Left lung (tissue), 10 donors: Measurements from ENCODE around the gene C2orf72. TPM values are rescaled to one million over a fixed set of nuclear protein-coding genes. Genes with fewer than 3 reads are reported as not detected.

Experiments used
- ATAC-seq: fragments of 200-7000 bp; cut with Tn5 transposase; one replicate; pipeline ENCODE4 v1.9.1; 2020; ENCODE audit warnings: moderate library complexity
- DNase-seq, 4 donors: peaks; one replicate each; pipeline ENCODE4 v3.0.0-alpha.2; 2013 to 2020
- H3K27ac ChIP-seq, 2 donors: fragments of 200-600 bp; sonication (generic) in 1 of 2; one replicate each; pipeline versions ENCODE4 v1.5.0 to v1.8.0; 2020 to 2021
- H3K27me3 ChIP-seq, 2 donors: fragments of 200-600 bp; sonication (generic) in 1 of 2; one replicate each; pipeline versions ENCODE4 v1.5.0 to v1.8.0; 2020 to 2021
- H3K36me3 ChIP-seq, 2 donors: fragments of 200-600 bp; sonication (generic) in 1 of 2; one replicate each; pipeline versions ENCODE4 v1.5.0 to v1.8.0; 2020 to 2021
- H3K4me1 ChIP-seq, 2 donors: fragments of 200-600 bp; one replicate each; pipeline ENCODE4 v1.8.0; 2021
- H3K4me3 ChIP-seq, 2 donors: fragments of 200-600 bp; sonication (generic) in 1 of 2; one replicate each; pipeline versions ENCODE4 v1.5.0 to v1.8.0; 2020 to 2021; ENCODE audit warnings: mild to moderate bottlenecking in 1 of 2
- H3K9me3 ChIP-seq, 2 donors: fragments of 200-600 bp; sonication (generic) in 1 of 2; one replicate each; pipeline versions ENCODE4 v1.5.0 to v1.8.0; 2020 to 2021
- intact Hi-C, 2 donors: fragments of 100-400 bp; cut with DNase I; formaldehyde crosslinking; loops; one replicate each; pipeline versions ENCODE4 v1.11.2 to v1.14.2; 2022
- polyA plus RNA-seq, 6 donors: library from polyadenylated mRNA; unstranded; fragments of 120-200 nt; gene quantifications; one replicate each; pipeline ENCODE4 v1.2.1, GENCODE V29; 2013; ENCODE audit not compliant: insufficient read length in 6 of 6
- total RNA-seq, 2 donors: library from RNA; stranded (reverse); fragmentation: NEBNext Ultra II Directional; extraction: Animal tissue kit (Norgen Biotek cat#: 25700); gene quantifications; one replicate each; pipeline ENCODE4 v1.2.1, GENCODE V29; 2021
- TF ChIP-seq, protein P1 (sequence below), 2 donors: fragments of 200-600 bp; sonication (generic) in 1 of 2; IDR thresholded peaks; one replicate each; pipeline versions ENCODE4 v1.5.0 to v1.8.0; 2021; ENCODE audit warnings: antibody characterized with exemption in 2 of 2
- donor health status: DM: no; HTN: yes; CAD: no.
- donor health status: DM: no; HTN: no; CAD: no.

The C2orf72 gene
- total and polyA plus RNA-seq, 8 donors = 0.21 to 1.1 (median 0.53) TPM

DNA sequence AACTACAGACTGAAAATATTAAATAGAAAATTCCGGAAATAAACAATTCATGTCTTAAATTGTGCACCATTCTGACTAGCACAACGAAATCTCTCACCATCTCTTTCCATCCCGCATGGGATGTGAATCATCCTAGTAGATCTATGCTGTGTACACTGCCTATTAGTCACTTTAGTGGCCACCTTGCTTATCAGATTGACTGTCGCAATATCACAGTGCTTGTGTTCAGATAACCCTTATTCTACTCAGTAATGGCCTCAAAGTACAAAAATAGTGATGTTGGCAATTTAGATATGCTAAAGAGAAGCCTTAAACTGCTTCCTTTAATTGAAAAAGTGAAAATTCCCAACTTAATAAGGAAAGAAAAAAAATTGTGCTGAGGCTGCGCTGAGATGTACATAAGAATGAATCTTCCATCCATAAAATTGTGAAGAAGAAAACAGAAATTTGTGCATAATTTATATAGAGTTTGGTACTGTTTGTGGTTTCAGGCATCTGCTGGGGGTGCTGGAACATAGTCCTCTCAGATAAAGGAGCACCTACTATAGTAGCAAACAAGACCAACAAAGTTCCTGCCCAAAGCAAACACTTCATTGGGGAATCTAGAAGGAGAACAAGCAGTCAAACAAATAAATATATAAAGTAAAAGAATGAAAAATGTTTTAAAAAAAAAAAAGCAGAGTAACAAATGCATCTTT is 31.4 kb downstream of the C2orf72 start:
- intact Hi-C loops = no loop called here
- H3K4me3 ChIP-seq = no peak overlapping the region
- no peak overlapping the region for H3K27ac ChIP-seq
- no peaks in the 10 kb centered on the region for H3K27me3 ChIP-seq
- ATAC-seq (peak; percentile 17), DNase-seq (no peak)
- TF ChIP-seq, protein P1, sequence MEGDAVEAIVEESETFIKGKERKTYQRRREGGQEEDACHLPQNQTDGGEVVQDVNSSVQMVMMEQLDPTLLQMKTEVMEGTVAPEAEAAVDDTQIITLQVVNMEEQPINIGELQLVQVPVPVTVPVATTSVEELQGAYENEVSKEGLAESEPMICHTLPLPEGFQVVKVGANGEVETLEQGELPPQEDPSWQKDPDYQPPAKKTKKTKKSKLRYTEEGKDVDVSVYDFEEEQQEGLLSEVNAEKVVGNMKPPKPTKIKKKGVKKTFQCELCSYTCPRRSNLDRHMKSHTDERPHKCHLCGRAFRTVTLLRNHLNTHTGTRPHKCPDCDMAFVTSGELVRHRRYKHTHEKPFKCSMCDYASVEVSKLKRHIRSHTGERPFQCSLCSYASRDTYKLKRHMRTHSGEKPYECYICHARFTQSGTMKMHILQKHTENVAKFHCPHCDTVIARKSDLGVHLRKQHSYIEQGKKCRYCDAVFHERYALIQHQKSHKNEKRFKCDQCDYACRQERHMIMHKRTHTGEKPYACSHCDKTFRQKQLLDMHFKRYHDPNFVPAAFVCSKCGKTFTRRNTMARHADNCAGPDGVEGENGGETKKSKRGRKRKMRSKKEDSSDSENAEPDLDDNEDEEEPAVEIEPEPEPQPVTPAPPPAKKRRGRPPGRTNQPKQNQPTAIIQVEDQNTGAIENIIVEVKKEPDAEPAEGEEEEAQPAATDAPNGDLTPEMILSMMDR (IDR thresholded peaks at IDR 0.05) = no peak
- H3K4me1 ChIP-seq = peaks cover 0 to 5% of the 10 kb centered on the region in 2 donors
- H3K36me3 ChIP-seq = peaks cover 0 to 95% of the 10 kb centered on the region in 2 donors
- H3K9me3 ChIP-seq = no peaks in the 10 kb centered on the region

GRCh38 chr2:231069379-231070054 is 32.2 kb downstream of the C2orf72 start:
- Histone ChIP-seq H3K36me3 (peaks cover 0 to 95% of the 10 kb centered on the region in 2 donors), H3K4me1 (peaks cover 0 to 5% of the 10 kb centered on the region in 2 donors), H3K27me3 (no peaks in the 10 kb centered on the region), H3K9me3 (no peaks in the 10 kb centered on the region), H3K27ac (no peak overlapping the region), H3K4me3 (no peak overlapping the region)
- intact Hi-C loops = no loop called here
- ATAC-seq (no peak), DNase-seq (no peak)
- TF ChIP-seq, protein P1 (IDR thresholded peaks at IDR 0.05) = no peak

- Histone ChIP-seq H3K9me3 (no peaks in the 10 kb centered on the region), H3K4me1 (no peaks in the 10 kb centered on the region), H3K4me3 (no peak overlapping the region), H3K36me3 (peaks cover 0 to 100% of the 10 kb centered on the region in 2 donors), H3K27me3 (no peaks in the 10 kb centered on the region), H3K27ac (no peak overlapping the region)
- no peak for DNase-seq
- TF ChIP-seq, protein P1 (IDR thresholded peaks at IDR 0.05) = no peak
- intact Hi-C loops = no loop called here
- ATAC-seq = no peak
Measured at GRCh38 chr2:231084565-231084964, 47.2 kb downstream of the C2orf72 start.

DNA sequence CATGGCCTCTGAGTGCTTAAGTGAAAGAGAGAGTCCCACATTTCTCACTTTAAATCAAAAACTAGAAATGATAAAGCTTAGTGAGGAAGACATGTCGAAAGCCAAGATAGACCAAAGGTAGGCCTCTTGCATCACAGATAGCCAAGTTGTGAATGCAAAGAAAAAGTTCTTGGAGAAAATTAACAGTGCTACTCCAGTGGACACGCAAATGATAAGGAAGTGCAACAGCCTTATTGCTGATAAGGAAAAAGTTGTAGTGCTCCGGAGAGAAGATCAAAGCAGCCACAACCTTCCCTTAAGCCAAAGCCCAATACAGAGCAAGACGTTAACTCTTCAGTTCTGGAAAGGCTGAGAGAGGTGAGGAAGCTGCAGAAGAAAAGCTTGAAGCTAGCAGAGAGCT is 51.4 kb downstream of the C2orf72 start:
- no peak overlapping the region for H3K27ac ChIP-seq
- TF ChIP-seq, protein P1 (IDR thresholded peaks at IDR 0.05) = no peak
- H3K4me1 ChIP-seq = no peaks in the 10 kb centered on the region
- no peaks in the 10 kb centered on the region for H3K27me3 ChIP-seq
- peaks cover 0 to 97% of the 10 kb centered on the region in 2 donors for H3K36me3 ChIP-seq
- DNase-seq = no peak
- H3K9me3 ChIP-seq = no peaks in the 10 kb centered on the region
- ATAC-seq = no peak
- intact Hi-C loops = no loop called here
- H3K4me3 ChIP-seq = no peak overlapping the region

- Histone ChIP-seq H3K27me3 (no peaks in the 10 kb centered on the region), H3K36me3 (peaks cover 0 to 95% of the 10 kb centered on the region in 2 donors), H3K4me1 (no peaks in the 10 kb centered on the region), H3K4me3 (no peak overlapping the region), H3K9me3 (peaks cover 0 to 12% of the 10 kb centered on the region in 2 donors), H3K27ac (no peak overlapping the region)
- TF ChIP-seq, protein P1 (IDR thresholded peaks at IDR 0.05) = no peak
- intact Hi-C loops = no loop called here
- DNase-seq (no peak), ATAC-seq (no peak)
Measured at GRCh38 chr2:231093933-231094332, 56.6 kb downstream of the C2orf72 start.
